Measurements from ENCODE around the gene PROP1.
"Not testable (repeated sequence)": the region's sequence is repeated elsewhere in the genome, so short reads cannot be mapped to it uniquely, and the experiment has no call there.

Gene PROP1

GRCh38 chr5:177973066-177973635, 22.9 kb downstream of the PROP1 start:
- no peaks in the 10 kb centered on the region for H3F3A ChIP-seq (ENCODE audit: insufficient read depth)
- H3K9me3 ChIP-seq (ENCODE audit: insufficient read depth, low read length), result no peaks in the 10 kb centered on the region
- H3K27ac ChIP-seq (ENCODE audit: low read depth, low read length), result no peak overlapping the region
- no peaks in the 10 kb centered on the region for H3K36me3 ChIP-seq (ENCODE audit: low read length)
- no peaks in the 10 kb centered on the region for H3K79me2 ChIP-seq (ENCODE audit: insufficient read depth, low read length)
- no peak overlapping the region for H3K4me3 ChIP-seq (ENCODE audit: insufficient read depth, low read length, poor library complexity, severe bottlenecking)
- H3K9ac ChIP-seq (ENCODE audit: low read length), result no peak overlapping the region
- no peaks in the 10 kb centered on the region for H3K9me2 ChIP-seq (replicated peaks; ENCODE audit: insufficient read depth, low read length)
- H3K4me2 ChIP-seq (ENCODE audit: low read depth, low read length, poor library complexity, severe bottlenecking), result no peak overlapping the region
- TF ChIP-seq CTCF (IDR thresholded peaks at IDR 0.05; ENCODE audit: insufficient read depth, low read length, poor library complexity, severe bottlenecking) (no peak), EZH2phosphoT487 (conservative IDR thresholded peaks at IDR 0.05; ENCODE audit: low read length) (no peak)
- H4K20me1 ChIP-seq (ENCODE audit: low read depth, low read length), result no peaks in the 10 kb centered on the region
- no peaks in the 10 kb centered on the region for H3K27me3 ChIP-seq (ENCODE audit: low read length)
- H2AFZ ChIP-seq (ENCODE audit: low read depth, low read length, severe bottlenecking), result no peak overlapping the region

- H3K4me3 ChIP-seq (ENCODE audit: insufficient read depth, low read length, poor library complexity, severe bottlenecking), result no peak overlapping the region
- no peak overlapping the region for H3K4me2 ChIP-seq (ENCODE audit: low read depth, low read length, poor library complexity, severe bottlenecking)
- H4K20me1 ChIP-seq (ENCODE audit: low read depth, low read length), result no peaks in the 10 kb centered on the region
- no peaks in the 10 kb centered on the region for H3K79me2 ChIP-seq (ENCODE audit: insufficient read depth, low read length)
- no peaks in the 10 kb centered on the region for H3K36me3 ChIP-seq (ENCODE audit: low read length)
- no peaks in the 10 kb centered on the region for H3F3A ChIP-seq (ENCODE audit: insufficient read depth)
- H3K9me3 ChIP-seq (ENCODE audit: insufficient read depth, low read length), result no peaks in the 10 kb centered on the region
- TF ChIP-seq CTCF (IDR thresholded peaks at IDR 0.05; ENCODE audit: insufficient read depth, low read length, poor library complexity, severe bottlenecking) (no peak), EZH2phosphoT487 (conservative IDR thresholded peaks at IDR 0.05; ENCODE audit: low read length) (no peak)
- no peaks in the 10 kb centered on the region for H3K27me3 ChIP-seq (ENCODE audit: low read length)
- H3K9ac ChIP-seq (ENCODE audit: low read length), result no peak overlapping the region
- no peaks in the 10 kb centered on the region for H3K9me2 ChIP-seq (replicated peaks; ENCODE audit: insufficient read depth, low read length)
- H3K27ac ChIP-seq (ENCODE audit: low read depth, low read length), result no peak overlapping the region
- no peak overlapping the region for H2AFZ ChIP-seq (ENCODE audit: low read depth, low read length, severe bottlenecking)
Observed at GRCh38 chr5:177972613-177973012, 23.4 kb downstream of the PROP1 start.

- H3K27me3 ChIP-seq (ENCODE audit: low read length); H4K20me1 ChIP-seq (ENCODE audit: low read depth, low read length): not testable (repeated sequence)
Observed at GRCh38 chr5:177972014-177972413, 24.0 kb downstream of the PROP1 start.

GRCh38 chr5:177968661-177969211, 27.3 kb downstream of the PROP1 start:
- Histone ChIP-seq H3K27me3 (ENCODE audit: low read length) (no peaks in the 10 kb centered on the region), H3K9ac (ENCODE audit: low read length) (no peak overlapping the region), H3K36me3 (ENCODE audit: low read length) (no peaks in the 10 kb centered on the region), H3K9me2 (replicated peaks; ENCODE audit: insufficient read depth, low read length) (no peaks in the 10 kb centered on the region), H4K20me1 (ENCODE audit: low read depth, low read length) (no peaks in the 10 kb centered on the region), H2AFZ (ENCODE audit: low read depth, low read length, severe bottlenecking) (no peak overlapping the region), H3K79me2 (ENCODE audit: insufficient read depth, low read length) (no peaks in the 10 kb centered on the region), H3F3A (ENCODE audit: insufficient read depth) (no peaks in the 10 kb centered on the region), H3K4me2 (ENCODE audit: low read depth, low read length, poor library complexity, severe bottlenecking) (no peak overlapping the region), H3K9me3 (ENCODE audit: insufficient read depth, low read length) (no peaks in the 10 kb centered on the region), H3K27ac (ENCODE audit: low read depth, low read length) (no peak overlapping the region), H3K4me3 (ENCODE audit: insufficient read depth, low read length, poor library complexity, severe bottlenecking) (no peak overlapping the region)
- TF ChIP-seq EZH2phosphoT487 (conservative IDR thresholded peaks at IDR 0.05; ENCODE audit: low read length), result no peak
- TF ChIP-seq CTCF (IDR thresholded peaks at IDR 0.05; ENCODE audit: insufficient read depth, low read length, poor library complexity, severe bottlenecking), result no peak

More at GRCh38 chr5:177972014-177972413, 24.0 kb downstream of the PROP1 start:
- H3K9ac ChIP-seq (ENCODE audit: low read length); H3K79me2 ChIP-seq (ENCODE audit: insufficient read depth, low read length); H3K4me3 ChIP-seq (ENCODE audit: insufficient read depth, low read length, poor library complexity, severe bottlenecking); H3K9me3 ChIP-seq (ENCODE audit: insufficient read depth, low read length); H3K4me2 ChIP-seq (ENCODE audit: low read depth, low read length, poor library complexity, severe bottlenecking); H2AFZ ChIP-seq (ENCODE audit: low read depth, low read length, severe bottlenecking); H3K27ac ChIP-seq (ENCODE audit: low read depth, low read length); H3K36me3 ChIP-seq (ENCODE audit: low read length); H3K9me2 ChIP-seq (replicated peaks; ENCODE audit: insufficient read depth, low read length); H3F3A ChIP-seq (ENCODE audit: insufficient read depth): not testable (repeated sequence)

All from SU-DHL-6 (cell line).